Thyroid gland (tissue), 4 donors: ENCODE data around the gene ULK4.

Experiments
- POLR2A ChIP-seq, 2 donors: fragments of 450-650 bp; IDR thresholded peaks; one replicate each; pipeline ENCODE4 v1.6.1; 2017; ENCODE audit warnings: antibody characterized with exemption in 2 of 2, mild to moderate bottlenecking in 2 of 2, moderate library complexity in 1 of 2
- TF ChIP-seq, protein P1 (sequence below), 6 experiments: fragments of 200-600 bp in 3 of 6; fragments of 450-650 bp in 3 of 6; sonication (generic) in 3 of 6; IDR thresholded peaks; one replicate each; pipeline ENCODE4 v1.5.1; 2016 to 2019; ENCODE audit warnings: antibody characterized with exemption in 6 of 6, mild to moderate bottlenecking in 2 of 6, inconsistent platforms in 1 of 6, moderate library complexity in 1 of 6

- TF ChIP-seq, protein P1, sequence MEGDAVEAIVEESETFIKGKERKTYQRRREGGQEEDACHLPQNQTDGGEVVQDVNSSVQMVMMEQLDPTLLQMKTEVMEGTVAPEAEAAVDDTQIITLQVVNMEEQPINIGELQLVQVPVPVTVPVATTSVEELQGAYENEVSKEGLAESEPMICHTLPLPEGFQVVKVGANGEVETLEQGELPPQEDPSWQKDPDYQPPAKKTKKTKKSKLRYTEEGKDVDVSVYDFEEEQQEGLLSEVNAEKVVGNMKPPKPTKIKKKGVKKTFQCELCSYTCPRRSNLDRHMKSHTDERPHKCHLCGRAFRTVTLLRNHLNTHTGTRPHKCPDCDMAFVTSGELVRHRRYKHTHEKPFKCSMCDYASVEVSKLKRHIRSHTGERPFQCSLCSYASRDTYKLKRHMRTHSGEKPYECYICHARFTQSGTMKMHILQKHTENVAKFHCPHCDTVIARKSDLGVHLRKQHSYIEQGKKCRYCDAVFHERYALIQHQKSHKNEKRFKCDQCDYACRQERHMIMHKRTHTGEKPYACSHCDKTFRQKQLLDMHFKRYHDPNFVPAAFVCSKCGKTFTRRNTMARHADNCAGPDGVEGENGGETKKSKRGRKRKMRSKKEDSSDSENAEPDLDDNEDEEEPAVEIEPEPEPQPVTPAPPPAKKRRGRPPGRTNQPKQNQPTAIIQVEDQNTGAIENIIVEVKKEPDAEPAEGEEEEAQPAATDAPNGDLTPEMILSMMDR (IDR thresholded peaks at IDR 0.05), result no peak
- no peak for TF ChIP-seq POLR2A (IDR thresholded peaks at IDR 0.05)
Measured at GRCh38 chr3:41999909-42000308, 38.0 kb upstream of the ULK4 start.
